ENCODE data around the gene ABCA7. TPM values are rescaled to one million over a fixed set of nuclear protein-coding genes. Genes with fewer than 3 reads are reported as not detected.

ABCA7 gene
- total and polyA plus RNA-seq, 2 of the 8 experiments (the other 6 are each of a cell fraction or from before 2014, with no cell fraction given): 10.4 to 25.6 TPM

GRCh38 chr19:1026783-1027649 lies 12.9 kb upstream of the ABCA7 start (continued):
- peak; percentile 49 for TF ChIP-seq CHD7 (IDR thresholded peaks at IDR 0.05; ENCODE audit: insufficient replicate concordance, low read length)
- peak; percentile 49 for TF ChIP-seq ASH2L (IDR thresholded peaks at IDR 0.05; ENCODE audit: low read length)
- peak; percentile 24 for TF ChIP-seq TAF7 (optimal IDR thresholded peaks at IDR 0.05; ENCODE audit: borderline replicate concordance, low read depth, low read length)
- TF ChIP-seq TAF1 (IDR thresholded peaks at IDR 0.05; ENCODE audit: low read depth, low read length): peak; percentile 41
- peak; percentile 27; the same call in 1 of the 2 replicates for TF ChIP-seq KDM1A (IDR thresholded peaks at IDR 0.05; ENCODE audit: borderline replicate concordance, low read length)
